8988T (cell line): ENCODE data around the gene TPSAB1.
"Not testable (repeated sequence)": the region's sequence is repeated elsewhere in the genome, so short reads cannot be mapped to it uniquely, and the experiment has no call there.

Source experiments
- DNase-seq: peaks from one replicate; pipeline ENCODE4 v3.0.0; 2011

TPSAB1 gene

DNA sequence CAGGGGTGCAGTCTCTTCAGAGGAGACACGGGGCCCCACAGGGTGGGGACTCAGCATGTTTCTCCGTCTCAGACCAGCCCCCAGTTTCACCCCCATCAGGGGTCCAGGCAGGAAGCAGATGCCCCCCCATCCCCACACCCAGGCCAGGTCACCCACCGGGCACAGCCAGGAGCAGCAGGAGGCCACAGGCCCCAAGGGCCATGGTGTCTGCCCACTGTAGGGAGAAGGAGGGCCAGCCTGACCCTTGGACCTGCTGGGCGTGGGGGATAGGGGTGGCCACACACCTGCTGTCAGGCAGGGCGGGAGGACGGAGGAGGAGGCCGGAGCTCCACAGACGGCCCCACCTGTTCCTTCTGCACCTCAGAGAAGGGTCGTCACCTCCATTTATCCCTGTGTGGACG lies 15.5 kb upstream of the TPSAB1 start, which contains the start of gene TPSG1:
TPSG1 (minus strand) TSS at position 218 of the 401 bp plus-strand sequence; CDS start at position 202, 16 bp downstream.
- DNase-seq, result no peak

DNA sequence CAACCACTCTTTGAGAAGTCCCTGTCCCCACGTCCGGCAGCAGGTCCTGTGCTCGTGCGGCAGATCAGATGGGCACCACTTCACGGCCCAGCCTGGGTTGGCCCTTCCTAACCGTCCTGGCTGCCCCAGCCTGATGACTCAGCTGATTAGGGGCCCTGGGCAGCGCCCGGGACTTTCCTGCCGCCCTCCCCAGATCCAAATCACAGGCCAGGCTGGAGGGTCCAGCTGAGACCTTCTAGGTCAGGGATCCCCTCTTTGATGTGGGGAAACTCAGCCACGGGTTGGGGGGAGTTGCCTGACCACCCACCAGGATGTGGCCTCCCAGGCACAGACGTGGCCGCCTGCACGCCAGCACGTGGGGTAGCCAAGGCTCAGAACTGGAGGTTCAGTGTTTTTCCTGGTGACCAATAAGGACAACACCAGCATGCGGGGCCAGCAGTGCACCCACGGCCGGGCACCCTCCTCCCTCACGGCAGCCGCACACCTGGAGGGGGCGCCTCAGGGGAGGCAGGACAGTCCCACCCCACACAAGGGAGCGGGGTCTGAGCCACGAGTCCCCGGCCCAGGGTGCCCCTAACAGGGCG lies 14.7 kb upstream of the TPSAB1 start:
- not testable (repeated sequence) for DNase-seq

GRCh38 chr16:1226692-1227091 lies 13.8 kb upstream of the TPSAB1 start:
- DNase-seq, result not testable (repeated sequence)

- DNase-seq, result not testable (repeated sequence)
Measured at GRCh38 chr16:1228227-1228626, 12.3 kb upstream of the TPSAB1 start.

- not testable (repeated sequence) for DNase-seq
Measured at GRCh38 chr16:1229476-1229875, 11.0 kb upstream of the TPSAB1 start.

DNA sequence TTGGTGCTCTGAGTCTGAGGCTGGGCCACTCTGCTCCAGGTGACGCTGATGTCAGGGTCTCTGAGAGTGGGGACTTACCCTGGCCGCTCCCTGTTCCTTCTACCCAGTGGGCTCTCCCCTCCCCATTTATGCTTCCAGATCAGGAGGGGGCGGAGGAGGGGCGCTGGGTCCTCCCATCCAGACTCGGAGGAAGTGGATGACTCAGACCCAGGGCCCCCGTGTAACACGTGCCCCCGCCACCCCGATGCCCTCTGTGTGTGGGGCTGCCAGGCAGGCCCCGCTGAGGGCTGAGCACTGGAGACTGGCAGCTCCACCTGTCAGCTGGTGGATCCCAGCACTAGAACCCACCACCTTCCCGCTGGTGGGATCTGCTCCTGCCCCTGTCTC lies 10.4 kb upstream of the TPSAB1 start, which contains the start of gene TPSB2:
TPSB2 (minus strand) TSS at position 101 of the 387 bp plus-strand sequence. CDS start 233 bp downstream, outside the sequence.
- not testable (repeated sequence) for DNase-seq

DNA sequence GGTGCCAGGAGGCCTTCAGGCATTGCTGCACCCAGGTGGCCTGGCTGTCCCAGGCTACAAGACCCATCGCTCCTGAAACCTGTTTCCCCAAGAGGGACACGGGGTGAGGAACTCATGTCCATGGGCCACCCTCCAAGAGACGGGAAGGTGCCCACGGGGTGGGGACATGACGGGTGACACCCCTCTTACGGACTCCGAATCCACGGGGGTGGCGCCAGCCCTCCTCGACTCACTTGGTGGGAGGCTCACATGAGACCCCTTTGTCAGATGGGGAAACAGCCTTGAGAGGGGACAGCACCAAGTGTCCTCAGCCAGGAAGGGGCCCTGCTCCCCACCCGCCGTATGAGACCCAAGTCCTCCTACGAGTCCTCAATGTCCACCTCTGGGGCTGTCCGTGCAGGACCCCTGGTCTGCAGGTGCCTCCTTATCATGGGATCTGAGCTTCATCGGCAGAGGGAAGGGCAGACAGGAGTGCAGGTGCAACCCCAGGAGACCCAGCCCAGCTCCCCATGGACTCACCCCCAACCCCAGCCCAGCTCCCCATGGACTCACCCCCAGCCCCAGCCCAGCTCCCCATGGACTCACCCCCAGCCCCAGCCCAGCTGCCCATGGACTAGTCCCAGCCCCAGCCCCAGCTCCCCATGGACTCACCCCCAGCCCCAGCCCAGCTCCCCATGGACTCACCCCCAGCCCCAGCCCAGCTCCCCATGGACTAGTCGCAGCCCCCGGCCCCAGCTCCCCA lies 9.9 kb upstream of the TPSAB1 start:
- DNase-seq, result not testable (repeated sequence)

GRCh38 chr16:1231301-1231700 lies 9.2 kb upstream of the TPSAB1 start:
- DNase-seq, result not testable (repeated sequence)

DNA sequence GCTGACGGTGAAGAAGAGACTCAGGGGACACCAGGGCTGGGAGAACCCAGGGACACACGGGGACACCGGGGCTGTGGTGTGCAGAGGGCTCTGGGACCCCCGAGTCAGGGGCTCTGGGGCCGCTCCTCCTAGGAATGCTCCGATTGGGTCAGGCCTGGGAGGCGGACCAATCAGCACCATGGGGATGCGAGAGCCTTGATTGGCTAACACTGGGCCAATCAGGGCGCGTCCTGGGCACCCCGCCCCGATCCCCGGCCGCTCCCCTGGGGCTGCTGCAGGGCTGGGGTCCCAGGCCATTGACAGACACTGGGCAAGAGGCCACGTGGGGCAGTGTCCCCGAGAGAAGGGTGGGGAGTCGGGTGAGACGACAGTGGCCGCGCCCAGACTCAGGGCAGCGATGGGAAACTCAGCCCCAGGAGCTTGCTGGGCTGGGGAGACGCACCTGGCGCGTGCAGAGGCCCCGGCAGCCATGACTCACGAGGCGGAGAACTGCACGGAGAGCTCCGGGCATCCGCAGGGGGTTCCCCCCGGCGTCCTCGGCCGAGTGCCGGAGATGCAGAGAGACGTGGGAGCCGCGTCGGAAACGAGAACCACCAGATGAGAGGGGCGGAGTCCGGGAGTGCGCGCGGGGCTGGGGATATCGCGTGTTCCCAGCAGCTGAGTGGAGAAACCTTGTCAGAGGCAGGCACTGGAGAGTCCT lies 8.3 kb upstream of the TPSAB1 start:
- not testable (repeated sequence) for DNase-seq

DNA sequence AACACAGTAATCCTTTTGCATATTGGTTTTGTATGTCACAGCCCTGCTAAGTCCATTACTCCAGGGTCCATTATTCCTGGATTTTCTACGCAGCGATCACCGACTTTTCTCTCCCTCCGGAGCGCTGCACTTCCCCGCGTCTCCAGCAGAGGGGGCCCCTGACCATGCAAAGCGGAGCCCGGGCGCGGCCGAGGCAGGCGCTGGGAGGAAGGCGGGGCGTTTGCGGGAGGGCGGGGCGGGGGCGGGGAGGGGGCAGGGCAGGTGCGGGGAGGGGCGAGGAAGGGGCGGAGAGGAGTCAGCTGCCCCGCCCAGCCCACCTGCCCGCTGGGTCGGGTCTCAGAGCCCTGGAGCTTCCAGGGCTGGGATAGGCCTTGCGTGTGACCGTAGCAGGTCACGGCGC lies 3.8 kb upstream of the TPSAB1 start:
- not testable (repeated sequence) for DNase-seq

- no peak for DNase-seq
Measured at GRCh38 chr16:1237990-1238389, 2.5 kb upstream of the TPSAB1 start.

DNA sequence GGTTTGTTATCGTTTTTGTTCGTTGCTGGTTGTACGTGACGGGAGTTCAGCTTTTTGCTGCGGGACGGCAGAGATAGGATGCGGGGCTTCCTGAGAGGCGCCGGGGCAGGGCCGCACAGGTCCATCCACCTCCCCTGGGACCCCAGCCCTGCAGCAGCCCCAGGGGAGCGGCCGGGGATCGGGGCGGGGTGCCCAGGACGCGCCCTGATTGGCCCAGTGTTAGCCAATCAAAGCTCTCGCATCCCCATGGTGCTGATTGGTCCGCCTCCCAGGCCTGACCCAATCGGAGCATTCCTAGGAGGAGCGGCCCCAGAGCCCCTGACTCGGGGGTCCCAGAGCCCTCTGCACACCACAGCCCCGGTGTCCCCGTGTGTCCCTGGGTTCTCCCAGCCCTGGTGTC lies 1.6 kb upstream of the TPSAB1 start:
- DNase-seq, result not testable (repeated sequence)

DNA sequence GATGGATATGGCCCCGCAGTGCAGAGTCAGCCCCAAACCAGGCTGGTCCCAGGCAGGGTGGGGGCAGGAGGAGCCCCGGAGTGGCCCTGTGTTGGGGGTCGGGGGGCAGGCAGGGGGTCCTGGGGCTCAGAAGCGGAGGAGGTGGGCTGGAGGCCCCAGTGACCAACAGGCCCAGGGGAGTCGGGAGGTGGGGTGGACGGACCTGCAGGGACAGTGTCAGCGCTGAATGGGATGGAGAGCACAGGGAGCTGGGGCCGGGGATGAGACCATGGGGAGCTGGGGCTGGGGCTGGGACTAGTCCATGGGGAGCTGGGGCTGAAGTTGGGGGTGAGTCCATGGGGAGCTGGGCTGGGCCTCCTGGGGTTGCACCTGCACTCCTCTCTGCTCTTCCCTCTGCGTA lies 930 bp upstream of the TPSAB1 start:
- not testable (repeated sequence) for DNase-seq

GRCh38 chr16:1241081-1241480 lies 576 bp downstream of the TPSAB1 start:
- not testable (repeated sequence) for DNase-seq

- not testable (repeated sequence) for DNase-seq
Measured at GRCh38 chr16:1243363-1243762, 2.9 kb downstream of the TPSAB1 start.

DNA sequence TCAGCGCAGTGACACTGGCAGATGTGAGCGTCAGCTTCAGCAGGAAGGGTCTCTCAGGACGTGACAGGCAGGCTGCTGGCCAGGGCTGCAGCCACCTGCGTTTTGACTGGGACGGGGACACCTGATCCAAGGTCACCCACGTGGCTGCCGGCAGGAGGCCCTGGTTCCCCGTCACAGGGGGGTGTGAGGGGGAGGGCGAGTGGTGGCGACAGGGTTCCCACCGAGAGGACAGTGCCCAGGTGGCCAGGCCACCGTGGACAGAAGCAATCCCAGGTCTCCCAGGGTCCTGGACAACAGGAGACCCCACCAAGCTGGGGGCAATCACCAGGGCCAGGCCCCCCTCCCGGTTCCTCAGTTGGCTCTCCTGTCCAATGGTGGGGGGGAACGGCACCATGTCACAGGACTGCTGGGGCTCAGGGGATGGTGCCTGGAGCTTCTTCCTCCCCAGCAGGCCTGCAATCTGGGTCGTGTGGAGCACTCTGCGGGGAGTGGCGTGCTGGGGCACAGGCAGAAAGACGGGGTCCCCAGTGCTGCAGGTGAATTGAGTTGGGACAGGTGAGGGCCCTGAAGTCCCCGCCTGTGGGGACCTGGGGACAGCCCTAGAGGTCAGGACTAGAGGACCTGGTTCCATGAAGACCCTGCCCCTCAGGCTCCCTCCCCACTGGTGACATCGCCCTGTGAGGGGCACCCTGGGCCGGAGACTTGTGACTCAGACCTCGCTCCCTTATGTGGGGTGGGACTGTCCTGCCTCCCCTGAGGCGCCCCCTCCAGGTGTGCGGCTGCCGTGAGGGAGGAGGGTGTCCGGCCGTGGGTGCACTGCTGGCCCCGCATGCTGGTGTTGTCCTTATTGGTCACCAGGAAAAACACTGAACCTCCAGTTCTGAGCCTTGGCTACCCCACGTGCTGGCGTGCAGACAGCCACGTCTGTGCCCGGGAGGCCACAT lies 3.7 kb downstream of the TPSAB1 start:
- DNase-seq, result not testable (repeated sequence)

DNA sequence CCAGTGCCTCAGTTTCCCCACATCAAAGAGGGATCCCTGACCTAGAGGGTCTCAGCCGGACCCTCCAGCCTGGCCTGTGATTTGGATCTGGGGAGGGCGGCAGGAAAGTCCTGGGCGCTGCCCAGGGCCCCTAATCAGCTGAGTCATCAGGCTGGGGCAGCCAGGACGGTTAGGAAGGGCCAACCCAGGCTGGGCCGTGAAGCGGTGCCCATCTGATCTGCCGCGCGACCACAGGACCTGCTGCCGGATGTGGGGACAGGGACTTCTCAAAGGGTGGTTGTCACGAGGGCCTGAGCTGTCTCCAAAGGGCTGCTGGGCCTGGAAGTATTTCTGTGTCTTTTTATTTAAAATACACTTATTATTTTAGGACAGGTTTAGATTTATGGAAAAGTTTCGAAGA lies 4.4 kb downstream of the TPSAB1 start:
- no peak for DNase-seq

- no peak for DNase-seq
Measured at GRCh38 chr16:1245452-1246020, 5.0 kb downstream of the TPSAB1 start.

DNA sequence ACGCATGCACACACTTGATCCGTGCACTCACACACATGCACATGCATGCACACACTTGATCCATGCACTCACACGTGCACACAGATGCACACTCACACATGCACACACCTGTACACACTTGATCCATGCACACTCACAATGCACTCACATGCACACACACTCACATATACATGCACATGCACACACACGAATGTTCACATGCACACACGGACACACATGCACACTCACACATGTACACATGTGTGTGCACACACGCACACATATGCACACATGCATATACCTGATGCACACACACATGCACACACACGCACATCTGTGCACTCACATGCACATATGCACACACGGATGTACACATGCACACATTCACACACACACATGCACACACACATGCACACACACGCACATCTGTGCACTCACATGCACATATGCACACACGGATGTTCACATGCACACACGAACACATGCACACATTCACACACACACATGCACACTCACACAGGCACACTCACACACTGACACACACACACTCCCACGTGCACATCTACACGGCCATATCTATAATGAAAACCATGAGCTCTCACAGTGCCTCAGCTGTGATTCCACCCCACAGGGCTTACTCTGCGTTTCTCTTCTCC lies 7.5 kb downstream of the TPSAB1 start:
- not testable (repeated sequence) for DNase-seq

DNA sequence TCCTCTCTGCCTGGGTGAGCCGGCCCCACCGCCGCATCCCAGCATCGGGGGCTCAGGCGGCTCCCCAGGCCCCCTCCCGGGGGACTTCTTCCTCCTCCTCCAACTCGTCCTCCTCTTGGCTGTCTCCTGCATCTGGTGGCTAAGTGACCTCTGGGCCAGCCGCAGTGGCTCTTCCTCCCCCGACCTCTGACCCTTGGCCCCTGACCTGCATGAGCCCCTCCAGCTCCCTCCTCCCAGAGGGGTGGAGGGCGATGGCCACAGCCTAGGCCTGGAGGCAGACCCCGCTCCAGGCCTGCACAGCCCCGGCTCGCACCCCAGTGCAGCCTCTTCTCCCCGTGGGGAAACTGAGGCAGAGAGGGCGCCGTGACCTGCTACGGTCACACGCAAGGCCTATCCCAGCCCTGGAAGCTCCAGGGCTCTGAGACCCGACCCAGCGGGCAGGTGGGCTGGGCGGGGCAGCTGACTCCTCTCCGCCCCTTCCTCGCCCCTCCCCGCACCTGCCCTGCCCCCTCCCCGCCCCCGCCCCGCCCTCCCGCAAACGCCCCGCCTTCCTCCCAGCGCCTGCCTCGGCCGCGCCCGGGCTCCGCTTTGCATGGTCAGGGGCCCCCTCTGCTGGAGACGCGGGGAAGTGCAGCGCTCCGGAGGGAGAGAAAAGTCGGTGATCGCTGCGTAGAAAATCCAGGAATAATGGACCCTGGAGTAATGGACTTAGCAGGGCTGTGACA lies 8.7 kb downstream of the TPSAB1 start:
- not testable (repeated sequence) for DNase-seq
